Activated naive CD4-positive, alpha-beta T cell treated with anti-CD3 and anti-CD28 coated beads, Interleukin-2, amount 10 ng/mL, durations not matched to agents 7 days and 5 days (primary cell): ENCODE results near the gene MYO5C.
A peak's percentile ranks its signal among the peaks of the same experiment; 100 is the strongest.

Experiments used
- CTCF ChIA-PET: fragments of 350-600 bp; sonication (Branson Sonifier 250); formaldehyde crosslinking; loops from one replicate; lab custom pipeline; 2021; ENCODE audit warnings: antibody characterized with exemption; lab: Charles Lee
- DNase-seq: peaks from one replicate; pipeline ENCODE4 v3.0.0-alpha.2; 2020
- H3K27ac Mint-ChIP-seq: one replicate; pipeline ENCODE4 v1.8.0; 2021; ENCODE audit warnings: mild to moderate bottlenecking, moderate library complexity, mixed read lengths
- H3K27me3 Mint-ChIP-seq: one replicate; pipeline ENCODE4 v1.8.0; 2021; ENCODE audit warnings: mild to moderate bottlenecking, mixed read lengths
- H3K36me3 Mint-ChIP-seq: one replicate; pipeline ENCODE4 v1.8.0; 2021; ENCODE audit warnings: mixed read lengths
- H3K4me1 Mint-ChIP-seq: one replicate; pipeline ENCODE4 v1.8.0; 2021; ENCODE audit warnings: mixed read lengths
- H3K4me3 Mint-ChIP-seq: one replicate; pipeline ENCODE4 v1.8.0; 2021; ENCODE audit warnings: mild to moderate bottlenecking, moderate library complexity, mixed read lengths
- H3K9me3 Mint-ChIP-seq: one replicate; pipeline ENCODE4 v1.8.0; 2021; ENCODE audit warnings: mixed read lengths

Gene MYO5C

DNA sequence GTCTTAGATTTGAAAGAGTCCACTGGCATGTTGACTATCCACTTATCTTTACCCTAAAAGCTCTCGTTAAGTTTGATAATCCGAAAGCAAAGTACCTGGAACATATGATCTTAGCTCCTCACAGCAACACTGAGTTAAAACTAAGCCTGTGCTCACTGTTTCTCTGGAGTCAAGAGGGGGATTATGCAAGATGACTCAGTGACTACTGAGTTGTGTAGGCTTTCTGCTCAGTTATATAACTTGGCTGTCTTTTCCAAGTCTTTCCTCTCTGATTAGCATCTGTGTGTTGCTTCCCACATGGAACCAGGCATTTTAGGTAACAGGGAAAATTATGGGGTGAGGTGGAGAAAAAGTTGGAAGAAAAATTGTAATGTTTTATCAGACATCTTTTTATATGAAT, 31.2 kb upstream of the MYO5C start:
- Mint-ChIP-seq H3K4me1 (peaks cover 16% of the 10 kb centered on the region), H3K9me3 (no peaks in the 10 kb centered on the region), H3K4me3 (no peak overlapping the region), H3K36me3 (peaks cover 37% of the 10 kb centered on the region), H3K27ac (no peak overlapping the region), H3K27me3 (no peaks in the 10 kb centered on the region)
- DNase-seq, result no peak
- CTCF ChIA-PET, result interaction anchor here (2.2 kb wide), 1 partner anchor 408 kb away, joined by 7 read pairs; no protein-coding TSS in a partner anchor

GRCh38 chr15:52324109-52324508, 28.5 kb upstream of the MYO5C start:
- Mint-ChIP-seq H3K36me3 (peaks cover 47% of the 10 kb centered on the region), H3K4me1 (no peaks in the 10 kb centered on the region), H3K4me3 (no peak overlapping the region), H3K9me3 (no peaks in the 10 kb centered on the region), H3K27me3 (no peaks in the 10 kb centered on the region), H3K27ac (no peak overlapping the region)
- no peak for DNase-seq
- CTCF ChIA-PET, result no interaction called here

DNA sequence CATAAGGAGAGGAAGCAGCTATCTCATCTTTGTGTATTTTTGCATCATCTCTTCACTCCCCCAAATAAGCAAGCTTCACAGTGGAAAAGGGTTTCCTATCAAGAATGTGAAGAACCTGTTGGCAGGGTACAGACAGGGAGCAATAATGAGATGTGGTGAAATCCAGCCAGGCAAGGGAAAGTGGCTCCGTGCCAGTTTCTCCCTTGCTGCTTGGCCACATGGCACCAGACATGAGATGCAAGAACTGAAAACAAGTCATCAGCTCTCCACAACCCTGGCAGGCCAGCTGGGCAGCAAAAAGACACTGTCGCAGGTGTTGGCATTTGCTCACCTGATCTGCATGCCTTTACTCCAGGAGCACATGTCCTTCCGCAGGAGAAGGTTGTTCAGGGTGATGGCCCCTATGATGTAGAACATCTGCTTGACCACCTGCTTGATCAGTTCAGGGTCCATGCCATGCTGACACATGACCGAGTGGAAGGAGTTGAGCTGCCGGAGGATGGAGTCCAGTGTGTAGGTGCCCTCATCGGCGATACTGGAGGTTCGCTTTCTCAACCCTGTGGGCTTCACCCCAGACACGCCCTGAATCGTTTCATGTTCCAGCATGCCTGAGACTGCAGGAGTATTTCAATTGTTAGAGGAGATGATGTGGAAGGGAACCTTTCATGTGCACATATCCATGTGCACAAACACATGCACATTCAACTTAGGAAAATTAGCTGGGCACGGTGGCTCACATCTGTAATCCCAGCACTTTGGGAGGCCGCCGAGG, 23.3 kb upstream of the MYO5C start:
- Mint-ChIP-seq H3K9me3 (no peaks in the 10 kb centered on the region), H3K36me3 (peaks cover 47% of the 10 kb centered on the region), H3K27ac (no peak overlapping the region), H3K27me3 (no peaks in the 10 kb centered on the region), H3K4me3 (no peak overlapping the region), H3K4me1 (no peaks in the 10 kb centered on the region)
- CTCF ChIA-PET, result interaction anchor here (0.7 to 1.2 kb wide), 3 partner anchors 9 to 63 kb away, joined by 3 read pairs; no protein-coding TSS in a partner anchor
- DNase-seq, result no peak

GRCh38 chr15:52317688-52318087, 22.1 kb upstream of the MYO5C start:
- no peaks in the 10 kb centered on the region for H3K4me1 Mint-ChIP-seq
- DNase-seq, result no peak
- no peak overlapping the region for H3K4me3 Mint-ChIP-seq
- CTCF ChIA-PET, result interaction anchor here (0.8 kb wide), 1 partner anchor 14 kb away, joined by 3 read pairs; no protein-coding TSS in a partner anchor
- no peaks in the 10 kb centered on the region for H3K9me3 Mint-ChIP-seq
- H3K36me3 Mint-ChIP-seq, result peaks cover 46% of the 10 kb centered on the region
- peak overlapping the region; percentile 42 for H3K27ac Mint-ChIP-seq
- no peaks in the 10 kb centered on the region for H3K27me3 Mint-ChIP-seq

GRCh38 chr15:52317022-52317421, 21.4 kb upstream of the MYO5C start:
- Mint-ChIP-seq H3K9me3 (no peaks in the 10 kb centered on the region), H3K4me3 (no peak overlapping the region), H3K4me1 (no peaks in the 10 kb centered on the region), H3K27ac (no peak overlapping the region), H3K36me3 (peaks cover 44% of the 10 kb centered on the region), H3K27me3 (no peaks in the 10 kb centered on the region)
- DNase-seq, result no peak
- CTCF ChIA-PET, result no interaction called here

DNA sequence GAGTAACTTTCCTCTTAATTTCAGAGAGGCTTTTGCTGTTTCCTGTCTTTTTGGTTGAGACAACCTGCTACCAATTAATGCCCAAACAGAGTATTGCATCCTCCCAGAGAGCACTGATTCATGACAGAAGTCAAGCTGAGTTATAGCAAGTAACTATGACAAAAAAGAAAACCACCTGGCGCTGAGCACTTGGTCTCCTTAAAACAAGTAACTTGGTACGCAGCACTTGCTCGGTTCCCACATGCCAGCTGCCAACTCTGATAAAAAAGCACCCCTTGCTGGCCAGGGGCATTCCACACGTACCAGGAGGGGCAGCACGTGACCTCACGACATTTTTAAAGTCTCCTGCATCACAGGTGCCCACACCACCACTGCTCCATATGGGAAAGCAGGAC, 13.5 kb upstream of the MYO5C start:
- CTCF ChIA-PET, result no interaction called here
- no peak overlapping the region for H3K4me3 Mint-ChIP-seq
- H3K36me3 Mint-ChIP-seq, result peaks cover 24% of the 10 kb centered on the region
- no peak overlapping the region for H3K27ac Mint-ChIP-seq
- no peak for DNase-seq
- H3K27me3 Mint-ChIP-seq, result no peaks in the 10 kb centered on the region
- no peaks in the 10 kb centered on the region for H3K9me3 Mint-ChIP-seq
- peaks cover 11% of the 10 kb centered on the region for H3K4me1 Mint-ChIP-seq

DNA sequence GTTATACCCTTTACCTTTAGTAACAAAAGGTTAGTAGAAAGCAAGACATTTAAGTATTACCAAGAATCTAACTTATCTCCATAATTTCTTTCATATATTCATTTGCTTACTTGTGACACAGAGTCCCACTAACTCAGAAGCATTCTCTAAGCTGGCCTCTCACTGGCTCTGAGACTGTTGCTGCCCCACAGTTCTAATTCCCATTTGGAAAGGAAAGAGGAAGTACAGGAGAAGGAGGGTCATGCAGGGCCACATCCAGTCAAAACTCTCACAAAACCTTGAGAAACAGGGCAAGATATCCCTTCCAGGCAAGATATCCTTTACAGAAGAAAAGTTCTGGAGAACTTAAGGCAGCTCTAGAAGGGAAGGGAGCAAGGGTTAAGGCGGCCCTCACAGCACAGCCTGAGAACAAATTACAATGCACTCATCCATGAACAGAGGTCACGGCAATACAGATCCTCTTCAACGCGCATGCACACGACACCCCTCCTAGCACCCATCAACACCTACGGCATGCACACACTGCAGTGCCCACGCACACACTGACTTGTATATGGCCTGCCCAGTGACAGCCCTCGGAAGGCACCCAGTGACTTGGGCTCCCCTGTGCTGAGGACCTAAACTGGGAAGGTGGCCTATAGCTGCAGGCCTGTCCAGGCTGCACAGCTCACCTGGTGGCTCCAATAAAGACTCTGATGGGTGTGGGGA, 13.0 kb upstream of the MYO5C start:
- Mint-ChIP-seq H3K4me1 (peaks cover 16% of the 10 kb centered on the region), H3K27me3 (no peaks in the 10 kb centered on the region), H3K27ac (no peak overlapping the region), H3K36me3 (peaks cover 26% of the 10 kb centered on the region), H3K4me3 (no peak overlapping the region), H3K9me3 (no peaks in the 10 kb centered on the region)
- CTCF ChIA-PET, result interaction anchor here (1.4 kb wide), 1 partner anchor 100 kb away, joined by 4 read pairs; no protein-coding TSS in a partner anchor
- no peak for DNase-seq

- no peak for DNase-seq
- CTCF ChIA-PET, result interaction anchor here (1.4 kb wide), 1 partner anchor 99 kb away, joined by 4 read pairs; no protein-coding TSS in a partner anchor
- no peaks in the 10 kb centered on the region for H3K9me3 Mint-ChIP-seq
- H3K36me3 Mint-ChIP-seq, result peaks cover 23% of the 10 kb centered on the region
- H3K27ac Mint-ChIP-seq, result no peak overlapping the region
- H3K27me3 Mint-ChIP-seq, result no peaks in the 10 kb centered on the region
- peaks cover 24% of the 10 kb centered on the region for H3K4me1 Mint-ChIP-seq
- no peak overlapping the region for H3K4me3 Mint-ChIP-seq
Measured at GRCh38 chr15:52307847-52308246, 12.2 kb upstream of the MYO5C start.

DNA sequence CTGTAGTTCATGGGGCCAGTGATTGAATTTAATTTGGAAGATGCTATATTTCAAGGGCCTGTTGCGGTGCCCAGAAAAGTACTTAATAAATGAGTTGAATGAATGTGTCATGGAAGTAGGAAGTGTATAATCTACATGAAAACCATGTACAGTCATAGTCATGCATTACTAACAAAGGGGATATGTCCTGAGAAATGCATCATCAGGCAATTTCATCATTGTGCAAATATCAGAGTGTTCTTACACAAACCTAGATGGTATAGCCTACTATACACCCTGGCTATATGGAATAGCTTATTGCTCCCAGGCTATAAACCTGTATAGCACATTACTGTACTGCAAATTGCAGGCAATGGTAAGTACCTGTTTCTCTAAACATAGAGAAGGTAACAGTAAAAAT, 10.7 kb upstream of the MYO5C start:
- CTCF ChIA-PET, result no interaction called here
- no peak overlapping the region for H3K27ac Mint-ChIP-seq
- H3K9me3 Mint-ChIP-seq, result no peaks in the 10 kb centered on the region
- DNase-seq, result no peak
- peaks cover 27% of the 10 kb centered on the region for H3K4me1 Mint-ChIP-seq
- H3K4me3 Mint-ChIP-seq, result no peak overlapping the region
- no peaks in the 10 kb centered on the region for H3K27me3 Mint-ChIP-seq
- H3K36me3 Mint-ChIP-seq, result peaks cover 23% of the 10 kb centered on the region

GRCh38 chr15:52303093-52303772, 7.6 kb upstream of the MYO5C start:
- Mint-ChIP-seq H3K9me3 (no peaks in the 10 kb centered on the region), H3K27me3 (peaks cover 8% of the 10 kb centered on the region), H3K4me3 (no peak overlapping the region), H3K36me3 (peaks cover 17% of the 10 kb centered on the region), H3K27ac (peak overlapping the region; percentile 17), H3K4me1 (peaks cover 23% of the 10 kb centered on the region)
- no peak for DNase-seq
- CTCF ChIA-PET, result interaction anchor here (1.6 to 1.8 kb wide), 2 partner anchors 28 to 47 kb away, joined by 4 to 5 read pairs; no protein-coding TSS in a partner anchor

- Mint-ChIP-seq H3K27me3 (peaks cover 14% of the 10 kb centered on the region), H3K4me1 (peaks cover 23% of the 10 kb centered on the region)
- CTCF ChIA-PET, result interaction anchor here (1.6 kb wide), 1 partner anchor 45 kb away, joined by 4 read pairs; no protein-coding TSS in a partner anchor
Measured at GRCh38 chr15:52301265-52301847, 5.8 kb upstream of the MYO5C start.

GRCh38 chr15:52294881-52295420, 653 bp downstream of the MYO5C start:
- Mint-ChIP-seq H3K27ac (no peak overlapping the region), H3K4me3 (peak overlapping the region; percentile 43), H3K27me3 (peaks cover 59% of the 10 kb centered on the region), H3K4me1 (peaks cover 31% of the 10 kb centered on the region), H3K9me3 (no peaks in the 10 kb centered on the region), H3K36me3 (peaks cover 1% of the 10 kb centered on the region)
- no peak for DNase-seq
- CTCF ChIA-PET, result interaction anchor here (2.3 kb wide), 1 partner anchor 33 kb away, joined by 7 read pairs; no protein-coding TSS in a partner anchor

More at GRCh38 chr15:52301265-52301847, 5.8 kb upstream of the MYO5C start:
- no peak overlapping the region for H3K27ac Mint-ChIP-seq
- DNase-seq, result no peak
- H3K36me3 Mint-ChIP-seq, result peaks cover 17% of the 10 kb centered on the region
- no peaks in the 10 kb centered on the region for H3K9me3 Mint-ChIP-seq
- no peak overlapping the region for H3K4me3 Mint-ChIP-seq

DNA sequence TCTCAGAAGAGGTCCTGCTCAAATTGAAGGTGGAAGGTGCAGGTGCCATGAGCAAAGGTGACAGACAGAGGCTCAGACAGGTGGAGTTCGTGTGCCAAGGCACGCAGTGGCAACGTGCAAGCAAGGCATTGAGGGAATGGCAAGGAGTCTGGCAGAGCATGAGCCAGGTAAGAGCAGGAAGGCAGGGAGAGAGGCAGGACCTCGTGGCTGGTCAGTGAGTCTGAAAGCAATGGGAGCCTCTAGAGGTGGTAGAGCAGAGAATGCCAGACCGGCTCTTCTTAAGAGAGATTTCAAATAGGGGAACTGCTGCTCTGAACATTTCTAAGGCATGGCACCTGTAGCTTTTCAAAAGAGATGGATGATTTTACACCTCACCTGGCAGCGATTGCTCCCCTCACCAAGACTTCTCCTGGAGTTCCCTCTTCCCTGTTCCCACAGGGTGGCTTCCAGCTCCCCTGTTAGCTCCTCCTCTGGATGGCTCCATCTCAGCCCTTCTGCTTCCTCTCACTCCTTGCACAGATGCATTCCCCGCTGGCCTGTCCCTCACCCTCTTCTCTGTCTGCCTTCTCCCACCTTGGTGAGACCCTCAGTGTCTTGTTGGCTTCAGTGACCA, 2.7 kb downstream of the MYO5C start:
- CTCF ChIA-PET, result interaction anchor here (1.0 kb wide), 1 partner anchor 11 kb away, joined by 3 read pairs; no protein-coding TSS in a partner anchor
- Mint-ChIP-seq H3K36me3 (peaks cover 2% of the 10 kb centered on the region), H3K4me3 (no peak overlapping the region), H3K27ac (no peak overlapping the region), H3K27me3 (peaks cover 57% of the 10 kb centered on the region), H3K4me1 (peaks cover 40% of the 10 kb centered on the region), H3K9me3 (no peaks in the 10 kb centered on the region)
- no peak for DNase-seq
